D341Med (cell line): Measurements from ENCODE around the gene BRPF1.

Source experiments
- DNase-seq: peaks from one replicate; pipeline ENCODE4 v3.0.0; 2012; ENCODE audit warnings: low spot score

Gene BRPF1

DNA sequence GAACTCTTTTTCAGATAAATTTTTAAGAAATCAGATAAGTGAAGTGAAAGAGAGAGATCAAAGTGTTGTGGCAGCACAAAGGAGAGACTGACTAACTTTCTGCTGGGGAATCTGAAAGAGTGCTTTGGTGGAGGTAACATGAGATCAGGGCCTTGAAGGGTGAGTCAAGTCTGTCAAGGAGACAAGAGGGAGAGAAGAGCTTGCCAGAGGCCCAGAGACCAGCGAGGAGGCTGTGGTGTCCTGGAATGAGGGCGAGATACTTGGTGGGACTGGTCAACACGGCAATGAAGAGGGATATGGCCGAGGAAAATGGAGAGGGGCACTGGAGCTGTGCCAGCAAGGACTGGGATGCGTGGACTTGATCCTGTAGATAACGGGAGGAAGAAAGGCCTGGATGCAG lies 56.2 kb downstream of the BRPF1 start:
- DNase-seq: no peak

DNA sequence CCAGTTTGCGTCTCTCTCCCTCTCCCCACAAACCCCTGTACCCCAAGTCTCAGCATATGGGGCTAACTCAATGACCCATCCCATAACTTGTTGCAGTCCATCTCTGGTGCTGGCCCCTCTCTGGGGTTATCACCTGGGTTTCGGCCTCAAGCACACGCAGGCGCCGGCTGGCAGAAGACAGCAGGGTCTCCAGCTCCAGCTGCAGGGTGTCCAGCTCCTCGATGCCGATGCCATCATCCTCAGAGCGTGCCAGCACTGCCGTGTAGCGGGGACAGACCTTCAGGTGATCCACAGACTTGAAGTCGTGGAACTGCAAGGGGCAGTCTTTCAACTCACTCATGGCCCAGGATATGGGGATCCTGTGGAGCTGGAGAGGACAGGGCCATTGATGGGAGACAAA lies 59.6 kb downstream of the BRPF1 start:
- no peak for DNase-seq

DNA sequence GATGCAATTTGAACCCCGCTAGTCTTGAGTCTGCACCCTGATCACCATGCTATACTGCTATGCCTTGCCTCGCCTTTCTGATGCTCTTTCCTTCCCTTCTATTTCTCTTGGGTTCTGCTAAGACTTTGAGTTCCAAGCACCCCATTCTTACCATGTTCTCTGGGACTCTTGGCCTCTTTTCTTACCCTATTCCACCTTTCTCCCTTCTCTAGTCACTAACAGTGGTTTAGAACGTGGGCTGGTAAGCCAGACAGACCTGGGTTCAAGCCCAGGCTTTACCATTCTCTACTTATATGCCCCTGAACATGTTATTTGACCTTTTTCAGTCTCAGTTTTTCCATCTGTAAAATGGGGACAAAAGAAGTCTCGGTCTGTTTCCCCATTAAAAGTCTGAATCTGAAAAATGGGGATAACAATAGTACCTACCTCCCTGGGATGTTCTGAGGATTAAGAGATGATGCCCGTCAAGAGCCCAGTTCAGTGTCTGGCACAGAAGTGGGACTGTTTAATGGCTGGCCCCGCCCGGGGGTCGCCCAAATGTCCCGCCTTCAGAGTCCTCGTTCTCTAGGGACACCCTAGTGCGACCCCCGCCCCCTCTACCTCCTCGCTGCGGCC lies 60.4 kb downstream of the BRPF1 start:
- DNase-seq: no peak

GRCh38 chr3:9792405-9793160 lies 61.0 kb downstream of the BRPF1 start, which contains the start of the genes ARPC4 and TADA3:
Gene ARPC4, plus strand, starts transcription at chr3:9793082. Its CDS starts 40 bp downstream, at chr3:9793122.
Gene TADA3, minus strand, starts transcription at chr3:9792473. Its CDS starts 1,007 bp downstream, at chr3:9791466.
- DNase-seq: peak; percentile 97

- DNase-seq: no peak
Observed at GRCh38 chr3:9793161-9793781, 61.7 kb downstream of the BRPF1 start.

DNA sequence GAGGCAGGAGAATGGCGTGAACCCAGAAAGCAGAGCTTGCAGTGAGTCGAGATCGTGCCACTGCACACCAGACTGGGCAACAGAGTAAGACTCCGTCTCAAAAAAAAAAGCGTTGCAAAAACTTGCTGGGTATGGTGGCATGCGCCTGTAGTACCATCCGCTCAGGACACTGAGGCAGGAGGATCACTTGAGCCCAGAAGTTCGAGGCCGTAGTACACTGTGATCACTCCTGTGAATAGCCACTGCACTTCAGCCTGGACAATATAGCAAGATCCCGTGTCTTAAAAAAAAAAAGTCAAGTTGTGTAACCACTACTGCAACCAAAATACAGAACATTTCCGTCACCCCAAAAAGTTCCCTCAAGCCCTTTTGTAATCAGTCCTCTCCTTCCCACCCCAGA lies 62.9 kb downstream of the BRPF1 start:
- no peak for DNase-seq

DNA sequence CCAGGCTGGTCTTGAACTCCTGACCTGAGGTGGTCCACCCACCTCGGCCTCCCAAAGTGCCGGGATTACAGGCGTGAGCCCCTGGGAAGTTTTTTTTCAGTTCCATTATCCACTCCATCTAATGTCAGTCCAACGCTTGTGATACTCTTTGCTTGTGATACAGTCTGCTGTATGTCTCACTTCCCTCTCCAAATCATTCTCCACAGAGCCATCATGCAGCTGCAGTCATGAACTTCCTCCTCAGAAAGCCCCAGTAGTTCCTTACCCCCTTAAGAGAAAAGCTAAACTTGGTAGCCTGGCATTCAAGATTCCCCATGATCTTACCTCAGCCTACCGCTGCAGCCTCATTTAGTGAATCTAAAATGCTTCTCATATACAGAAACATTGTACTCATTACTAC lies 63.7 kb downstream of the BRPF1 start:
- no peak for DNase-seq

DNA sequence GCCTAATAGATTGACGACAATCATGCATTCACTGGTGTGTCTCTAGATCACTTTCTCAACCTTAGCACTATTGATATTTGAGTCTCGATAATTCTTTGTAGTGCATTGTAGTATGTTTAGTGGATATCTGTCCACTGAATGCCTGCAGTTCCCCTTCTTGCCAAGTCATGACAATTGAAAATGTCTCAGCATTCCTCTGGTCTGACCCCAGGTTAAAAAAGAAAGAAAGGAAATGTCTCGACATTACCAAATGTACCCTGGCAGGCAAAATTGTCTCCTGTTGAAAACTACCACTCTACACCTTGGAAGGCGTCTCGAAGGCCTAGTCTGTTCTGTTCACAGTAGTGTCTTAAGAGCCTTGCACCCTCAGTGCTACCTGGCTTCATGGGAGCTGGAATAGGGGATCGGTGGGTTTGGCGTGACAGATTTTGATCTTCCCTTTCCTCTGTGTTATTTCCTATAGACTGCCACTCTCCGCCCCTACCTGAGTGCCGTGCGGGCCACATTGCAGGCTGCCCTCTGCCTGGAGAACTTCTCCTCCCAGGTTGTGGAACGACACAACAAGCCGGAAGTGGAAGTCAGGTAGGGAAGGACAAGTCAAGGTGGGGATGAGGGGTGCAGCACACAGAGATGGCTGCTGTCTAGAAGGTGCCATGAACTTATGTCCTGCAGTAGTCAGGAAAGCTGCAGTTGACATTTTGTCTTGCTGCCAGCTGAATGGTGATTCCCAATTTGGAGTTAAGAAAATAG lies 65.8 kb downstream of the BRPF1 start:
- no peak for DNase-seq
